PC-9 (cell line): ENCODE results near the gene PDE1C. TPM values are rescaled to one million over a fixed set of nuclear protein-coding genes. Genes with fewer than 3 reads are reported as not detected.

Source experiments
- BruUV-seq: library from RNA; stranded (reverse); fragments of 400-500 nt; replicated peaks from 2 replicates; lab custom pipeline; 2021; lab: Mats Ljungman, UMichigan
- CTCF ChIA-PET: fragments of 300-600 bp; sonication (Branson Sonifier 250); formaldehyde crosslinking; loops from one replicate; lab custom pipeline; 2022; ENCODE audit warnings: antibody characterized with exemption; lab: Charles Lee
- POLR2A ChIA-PET: fragments of 300-600 bp; sonication (Branson Sonifier 250); formaldehyde crosslinking; loops from one replicate; lab custom pipeline; 2022; ENCODE audit warnings: antibody characterized with exemption; ENCODE audit not compliant: unreplicated experiment; lab: Charles Lee
- DNase-seq, 2 experiments: peaks; one replicate each; pipeline versions ENCODE4 v3.0.0 to v3.0.0-alpha.2; 2015 to 2022; ENCODE audit warnings: mixed read lengths in 1 of 2
- H2AFZ ChIP-seq: fragments of 200-600 bp; sonication (generic); 2 replicates; pipeline ENCODE4 v1.8.1; 2017; ENCODE audit warnings: antibody characterized with exemption
- H3F3A ChIP-seq: fragments of 200-600 bp; sonication (generic); 2 replicates; pipeline ENCODE4 v1.8.1; 2017; ENCODE audit warnings: antibody characterized with exemption, mild to moderate bottlenecking, low read depth; ENCODE audit not compliant: insufficient read depth
- H3K27ac ChIP-seq: fragments of 200-600 bp; sonication (generic); 2 replicates; pipeline ENCODE4 v1.6.1; 2016; ENCODE audit warnings: mixed run types
- H3K27me3 ChIP-seq: fragments of 200-600 bp; sonication (generic); 2 replicates; pipeline ENCODE4 v1.6.1; 2016; ENCODE audit warnings: low read depth, mixed run types; ENCODE audit not compliant: insufficient read depth
- H3K36me3 ChIP-seq: fragments of 200-600 bp; sonication (generic); 2 replicates; pipeline ENCODE4 v1.6.1; 2016; ENCODE audit warnings: low read depth, mixed run types
- H3K4me1 ChIP-seq: fragments of 200-600 bp; sonication (generic); replicated peaks from 2 replicates; pipeline ENCODE4 v1.6.1; 2016; ENCODE audit warnings: mixed run types; ENCODE audit not compliant: insufficient read depth
- H3K4me2 ChIP-seq: fragments of 200-600 bp; sonication (generic); 2 replicates; pipeline ENCODE4 v1.6.1; 2017; ENCODE audit warnings: mixed run types
- H3K4me3 ChIP-seq: fragments of 200-600 bp; sonication (generic); 2 replicates; pipeline ENCODE4 v1.6.1; 2016; ENCODE audit warnings: mixed run types
- H3K79me2 ChIP-seq: fragments of 200-600 bp; sonication (generic); 2 replicates; pipeline ENCODE4 v1.6.1; 2017; ENCODE audit warnings: low read depth, mixed run types
- H3K9me2 ChIP-seq: fragments of 200-600 bp; sonication (generic); 2 replicates; pipeline ENCODE4 v1.8.1; 2017; ENCODE audit warnings: mild to moderate bottlenecking; ENCODE audit not compliant: insufficient read depth
- H3K9me3 ChIP-seq: fragments of 200-600 bp; sonication (generic); 2 replicates; pipeline ENCODE4 v1.8.1; 2016; ENCODE audit warnings: low read depth; ENCODE audit not compliant: insufficient read depth
- H4K20me1 ChIP-seq: fragments of 200-600 bp; sonication (generic); 2 replicates; pipeline ENCODE4 v1.8.1; 2017; ENCODE audit not compliant: insufficient read depth
- EZH2 ChIP-seq: fragments of 200-600 bp; sonication (generic); IDR thresholded peaks from 2 replicates; pipeline ENCODE4 v1.8.0; 2017; ENCODE audit warnings: antibody characterized with exemption, low read depth
- intact Hi-C: fragments of 100-400 bp; cut with micrococcal nuclease; formaldehyde crosslinking; loops from one replicate; pipeline ENCODE4 v1.10.0; 2022; ENCODE audit not compliant: unreplicated experiment
- total RNA-seq: library from RNA; stranded (reverse); gene quantifications from 2 replicates; pipeline ENCODE4 v1.2.3, GENCODE V29; 2021
- TF ChIP-seq, protein P1 (sequence below): fragments of 200-600 bp; sonication (generic); conservative IDR thresholded peaks from 2 replicates; pipeline ENCODE4 v1.6.1; 2017; ENCODE audit warnings: mixed run types, antibody characterized with exemption, mild to moderate bottlenecking, moderate library complexity

The PDE1C gene
- total RNA-seq, 1 experiment from 2014 or later, result 1.7 TPM

DNA sequence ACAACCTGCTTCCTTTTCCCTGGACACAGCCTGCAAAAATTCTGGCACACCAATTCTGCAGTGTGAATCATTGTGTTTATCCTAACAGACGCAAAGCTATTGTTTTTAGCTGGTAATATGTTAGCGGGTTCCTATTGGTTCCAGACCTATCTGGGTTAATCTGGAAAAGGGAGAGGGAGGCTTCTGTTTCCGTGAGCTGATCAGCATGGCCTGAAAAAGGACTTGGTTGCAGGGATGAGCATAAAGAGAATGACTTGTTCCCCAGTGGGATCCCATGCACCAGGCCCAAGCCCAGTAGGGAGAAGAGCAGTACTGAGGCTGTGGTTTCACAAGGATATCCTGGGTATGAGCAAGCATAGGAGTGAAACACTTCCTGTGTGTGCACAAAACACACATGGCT is 78.4 kb downstream of the PDE1C start:
- no peaks in the 10 kb centered on the region for H3K4me1 ChIP-seq
- intact Hi-C loops, result no loop called here
- H3K27ac ChIP-seq, result no peak overlapping the region

DNA sequence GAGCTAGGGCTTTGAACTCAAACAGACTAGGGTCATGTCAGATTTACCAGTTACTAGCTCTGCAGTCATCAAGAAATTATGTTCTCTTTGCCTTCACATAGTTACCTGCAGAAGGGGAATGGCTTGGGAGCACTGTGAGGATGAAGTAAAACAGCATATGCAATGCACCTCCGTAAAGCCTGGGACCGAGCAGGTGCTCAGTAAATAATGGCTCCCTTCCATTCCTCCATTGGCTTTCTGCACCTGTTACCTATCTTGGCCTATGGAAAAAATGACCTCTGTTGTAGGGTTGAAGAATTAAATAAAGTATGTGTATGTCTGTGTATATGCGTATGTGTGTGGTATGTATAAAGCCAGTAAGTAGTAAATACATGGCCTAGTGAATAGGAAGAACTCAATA is 78.8 kb downstream of the PDE1C start:
- intact Hi-C loops, result no loop called here
- CTCF ChIA-PET, result no interaction called here
- Histone ChIP-seq H3K36me3 (no peaks in the 10 kb centered on the region), H3K4me3 (no peak overlapping the region), H3K79me2 (no peaks in the 10 kb centered on the region), H3K4me1 (no peaks in the 10 kb centered on the region), H4K20me1 (no peaks in the 10 kb centered on the region), H3K9me2 (no peaks in the 10 kb centered on the region), H3K27ac (no peak overlapping the region), H3K9me3 (no peaks in the 10 kb centered on the region), H3K4me2 (no peak overlapping the region), H3K27me3 (no peaks in the 10 kb centered on the region), H3F3A (no peaks in the 10 kb centered on the region), H2AFZ (no peak overlapping the region)
- POLR2A ChIA-PET, result no interaction called here
- BruUV-seq, result no TSS peak
- TF ChIP-seq, protein P1, sequence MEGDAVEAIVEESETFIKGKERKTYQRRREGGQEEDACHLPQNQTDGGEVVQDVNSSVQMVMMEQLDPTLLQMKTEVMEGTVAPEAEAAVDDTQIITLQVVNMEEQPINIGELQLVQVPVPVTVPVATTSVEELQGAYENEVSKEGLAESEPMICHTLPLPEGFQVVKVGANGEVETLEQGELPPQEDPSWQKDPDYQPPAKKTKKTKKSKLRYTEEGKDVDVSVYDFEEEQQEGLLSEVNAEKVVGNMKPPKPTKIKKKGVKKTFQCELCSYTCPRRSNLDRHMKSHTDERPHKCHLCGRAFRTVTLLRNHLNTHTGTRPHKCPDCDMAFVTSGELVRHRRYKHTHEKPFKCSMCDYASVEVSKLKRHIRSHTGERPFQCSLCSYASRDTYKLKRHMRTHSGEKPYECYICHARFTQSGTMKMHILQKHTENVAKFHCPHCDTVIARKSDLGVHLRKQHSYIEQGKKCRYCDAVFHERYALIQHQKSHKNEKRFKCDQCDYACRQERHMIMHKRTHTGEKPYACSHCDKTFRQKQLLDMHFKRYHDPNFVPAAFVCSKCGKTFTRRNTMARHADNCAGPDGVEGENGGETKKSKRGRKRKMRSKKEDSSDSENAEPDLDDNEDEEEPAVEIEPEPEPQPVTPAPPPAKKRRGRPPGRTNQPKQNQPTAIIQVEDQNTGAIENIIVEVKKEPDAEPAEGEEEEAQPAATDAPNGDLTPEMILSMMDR, result no peak
- TF ChIP-seq EZH2, result no peak
- no peak for DNase-seq

More for the DNA sequence above, 78.4 kb downstream of the PDE1C start:
- Histone ChIP-seq H3K4me3 (no peak overlapping the region), H2AFZ (no peak overlapping the region), H3K79me2 (no peaks in the 10 kb centered on the region), H3K9me3 (no peaks in the 10 kb centered on the region), H4K20me1 (no peaks in the 10 kb centered on the region), H3K9me2 (no peaks in the 10 kb centered on the region), H3K36me3 (no peaks in the 10 kb centered on the region), H3K4me2 (no peak overlapping the region), H3K27me3 (no peaks in the 10 kb centered on the region), H3F3A (no peaks in the 10 kb centered on the region)
- CTCF ChIA-PET, result no interaction called here
- POLR2A ChIA-PET, result no interaction called here
- BruUV-seq, result no TSS peak
- no peak for DNase-seq
- TF ChIP-seq, protein P1, result no peak
- TF ChIP-seq EZH2, result no peak

DNA sequence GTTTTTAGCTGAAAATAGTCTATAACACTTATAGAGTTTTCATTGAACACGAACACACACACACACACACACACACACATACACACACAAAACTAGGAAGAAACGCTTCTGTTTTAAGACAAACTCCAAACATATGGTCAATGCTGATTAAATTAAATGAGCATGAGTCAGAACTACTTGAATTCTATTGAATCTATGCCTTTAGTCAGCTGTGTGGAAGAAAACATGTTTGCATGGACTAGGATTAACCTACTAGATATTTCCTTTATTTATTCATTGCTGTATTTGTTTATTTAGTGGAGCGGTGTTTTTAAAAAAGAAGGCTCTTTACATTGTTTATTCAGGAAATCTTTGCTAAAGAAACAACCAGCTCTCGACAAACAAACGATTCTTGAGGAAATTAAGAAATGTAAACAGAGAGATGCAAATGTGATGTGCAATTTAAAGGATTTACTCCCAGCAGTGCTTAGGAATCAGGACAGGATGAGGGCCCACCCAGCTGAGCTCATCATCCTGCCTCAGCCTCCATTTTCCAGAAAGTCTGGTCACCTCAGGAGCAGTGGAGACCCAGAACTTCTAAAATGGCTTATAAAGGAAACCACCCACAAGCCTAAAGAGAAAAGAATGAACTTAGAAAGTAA is 83.2 kb downstream of the PDE1C start:
- Histone ChIP-seq H3K36me3 (no peaks in the 10 kb centered on the region), H3F3A (no peaks in the 10 kb centered on the region), H3K9me2 (no peaks in the 10 kb centered on the region), H3K4me1 (no peaks in the 10 kb centered on the region), H3K4me2 (no peak overlapping the region), H3K27ac (no peak overlapping the region), H3K27me3 (peaks cover 5% of the 10 kb centered on the region), H3K9me3 (no peaks in the 10 kb centered on the region), H3K4me3 (no peak overlapping the region), H2AFZ (no peak overlapping the region), H3K79me2 (no peaks in the 10 kb centered on the region), H4K20me1 (no peaks in the 10 kb centered on the region)
- no peak for TF ChIP-seq EZH2
- TF ChIP-seq, protein P1, result no peak
- ChIA-PET POLR2A (no interaction called here), CTCF (no interaction called here)
- BruUV-seq, result no TSS peak
- no peak for DNase-seq
- intact Hi-C loops, result no loop called here
